Stimulated activated CD8-positive, alpha-beta memory T cell treated with anti-CD3 and anti-CD28 coated beads, Interleukin-12 subunit alpha, Interleukin-12 subunit beta, amount 100 ng/mL, for 1 hour (primary cell): ENCODE data around the gene SYDE1.
"Not testable (repeated sequence)": the region's sequence is repeated elsewhere in the genome, so short reads cannot be mapped to it uniquely, and the experiment has no call there.

Experiments
- DNase-seq: peaks from one replicate; pipeline ENCODE4 v3.0.0-alpha.2; 2020; ENCODE audit warnings: low read depth

SYDE1 gene

DNA sequence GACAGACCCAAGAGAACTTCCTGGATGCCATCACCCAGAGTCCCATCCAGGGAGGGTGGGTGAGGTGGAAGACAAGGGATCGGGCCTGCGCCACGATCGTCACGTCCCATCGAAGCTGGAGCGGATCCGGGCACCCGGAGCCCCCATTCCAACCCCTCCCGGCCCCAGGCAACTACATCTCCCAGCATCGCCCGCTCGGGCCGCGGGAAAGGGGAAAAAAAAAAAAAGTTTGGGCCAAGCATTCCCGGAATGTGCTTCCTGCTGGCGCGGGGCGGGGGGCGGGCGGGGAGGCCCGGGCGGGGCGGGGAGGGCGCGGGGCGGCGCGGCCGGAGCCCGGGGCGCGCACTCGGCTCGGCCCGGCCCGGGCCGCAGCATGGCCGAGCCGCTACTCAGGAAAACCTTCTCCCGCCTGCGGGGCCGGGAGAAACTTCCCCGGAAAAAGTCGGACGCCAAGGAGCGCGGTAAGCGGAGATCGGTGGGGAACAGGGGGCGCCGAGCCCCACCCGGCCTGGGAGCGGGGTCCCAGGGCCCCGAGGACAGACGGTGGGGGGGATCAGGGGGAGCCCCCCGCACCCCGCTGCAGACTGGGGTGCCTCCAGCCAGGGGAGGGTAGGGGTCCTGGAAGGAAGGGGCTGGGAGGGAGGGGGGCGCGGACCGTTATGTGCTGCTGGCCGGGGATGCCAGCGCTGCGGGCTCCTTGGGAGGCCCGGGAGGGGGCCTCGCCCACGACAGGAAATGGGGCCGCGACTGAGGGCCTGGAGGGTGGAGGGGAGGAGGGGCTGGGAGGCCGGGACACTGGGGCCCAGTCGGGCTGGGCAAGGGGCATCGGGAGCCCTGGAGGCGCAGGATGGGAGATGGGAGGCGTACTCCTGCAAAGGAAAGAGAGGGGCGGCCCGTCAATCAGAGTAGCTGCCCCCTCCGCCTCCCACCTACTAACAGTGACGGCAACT lies at the start of gene SYDE1:
TSS of gene SYDE1 (plus strand) at position 341 of the 950 bp plus-strand sequence. CDS start at position 374, 33 bp downstream.
- DNase-seq: no peak

DNA sequence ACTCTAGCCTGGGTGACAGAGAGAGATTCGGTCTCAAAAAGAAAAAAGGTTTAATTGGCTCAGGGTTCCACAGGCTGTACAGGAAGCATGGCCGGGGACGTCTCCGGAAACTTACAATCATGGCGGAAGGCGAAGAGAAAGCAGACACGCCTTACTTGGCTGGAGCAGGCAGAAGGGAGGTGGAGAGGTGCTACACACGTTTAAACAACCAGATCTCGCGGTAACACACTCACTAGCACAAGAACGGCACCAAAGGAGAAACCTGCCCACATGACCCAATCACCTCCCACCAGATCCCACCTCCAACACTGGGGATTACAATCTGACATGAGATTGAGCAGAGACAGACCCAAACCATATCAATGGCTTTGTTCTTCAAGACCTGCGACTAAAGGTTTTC lies 45.2 kb upstream of the SYDE1 start:
- no peak for DNase-seq

DNA sequence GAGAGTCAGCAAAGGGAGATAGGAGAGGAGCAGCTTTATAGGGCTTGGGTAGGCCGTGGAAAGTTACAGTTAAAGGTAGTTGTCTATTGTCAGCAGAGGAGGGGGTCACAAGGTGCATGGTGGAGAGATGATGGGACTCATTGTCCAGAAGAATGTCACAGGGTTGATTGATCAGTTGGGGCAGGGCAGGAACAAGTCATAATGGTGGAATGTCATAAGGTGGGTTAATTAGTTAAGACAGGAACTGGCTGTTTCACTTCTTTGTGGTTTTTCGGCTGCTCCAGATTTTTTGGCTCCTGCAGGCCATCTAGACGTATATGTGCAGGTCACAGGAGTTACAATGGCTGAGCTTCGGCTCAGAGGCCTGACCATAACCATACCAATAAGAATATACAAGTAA lies 36.8 kb upstream of the SYDE1 start:
- not testable (repeated sequence) for DNase-seq

GRCh38 chr19:15072930-15073647 lies 34.1 kb upstream of the SYDE1 start:
- DNase-seq: no peak

DNA sequence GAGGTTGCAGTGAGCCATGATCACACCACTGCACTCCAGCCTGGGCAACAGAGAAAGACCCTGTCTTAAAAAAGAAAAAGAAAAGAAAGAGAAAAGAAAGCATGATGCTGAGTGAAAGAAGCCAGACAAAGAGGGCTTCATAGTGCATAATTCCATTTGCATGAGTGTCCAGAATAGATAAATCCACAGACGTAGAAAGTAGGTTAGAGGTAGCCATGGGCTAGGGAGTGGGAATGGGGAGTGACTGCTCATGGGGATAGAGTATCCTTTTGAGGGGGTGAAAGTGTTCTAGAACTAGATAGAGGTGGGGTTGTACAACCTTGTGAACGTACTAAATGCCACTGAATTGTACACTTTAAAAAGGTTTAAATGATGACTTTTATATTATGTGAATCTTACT lies 32.8 kb upstream of the SYDE1 start:
- DNase-seq: no peak

DNA sequence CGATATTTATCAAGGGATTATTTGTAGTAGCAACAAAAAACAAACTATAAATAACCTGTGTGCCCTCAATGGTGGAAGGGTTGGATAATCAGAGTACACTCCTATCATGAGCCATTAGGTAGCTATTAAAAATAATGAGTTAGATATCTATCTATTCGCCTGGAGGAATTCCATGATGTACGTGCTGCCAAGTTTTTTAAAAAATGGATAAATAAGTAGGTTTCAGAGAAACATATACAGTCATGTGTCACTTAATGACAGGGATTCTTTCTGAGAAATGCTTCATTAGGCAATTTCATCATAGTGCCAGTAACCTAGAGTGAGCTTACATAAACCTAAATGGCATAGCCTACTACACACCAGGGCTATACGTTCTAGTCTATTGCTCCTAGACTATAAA lies 31.4 kb upstream of the SYDE1 start:
- no peak for DNase-seq

GRCh38 chr19:15080002-15080401 lies 27.2 kb upstream of the SYDE1 start:
- not testable (repeated sequence) for DNase-seq

- DNase-seq: no peak
Observed at GRCh38 chr19:15081911-15082310, 25.3 kb upstream of the SYDE1 start, which contains the start of gene OR1I1. Gene OR1I1 (plus strand): TSS chr19:15082211. CDS start chr19:15087066, 4,855 bp downstream.

DNA sequence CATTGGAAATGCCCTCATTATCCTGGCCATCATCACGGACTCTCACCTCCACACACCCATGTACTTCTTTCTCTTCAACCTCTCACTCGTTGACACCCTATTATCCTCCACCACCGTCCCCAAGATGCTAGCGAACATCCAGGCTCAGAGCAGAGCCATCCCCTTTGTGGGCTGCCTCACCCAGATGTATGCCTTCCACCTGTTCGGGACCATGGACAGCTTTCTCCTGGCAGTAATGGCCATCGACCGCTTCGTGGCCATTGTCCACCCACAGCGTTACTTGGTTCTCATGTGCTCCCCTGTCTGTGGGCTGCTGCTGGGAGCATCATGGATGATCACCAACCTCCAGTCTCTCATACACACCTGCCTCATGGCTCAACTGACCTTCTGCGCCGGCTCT lies 20.0 kb upstream of the SYDE1 start:
- DNase-seq: no peak

DNA sequence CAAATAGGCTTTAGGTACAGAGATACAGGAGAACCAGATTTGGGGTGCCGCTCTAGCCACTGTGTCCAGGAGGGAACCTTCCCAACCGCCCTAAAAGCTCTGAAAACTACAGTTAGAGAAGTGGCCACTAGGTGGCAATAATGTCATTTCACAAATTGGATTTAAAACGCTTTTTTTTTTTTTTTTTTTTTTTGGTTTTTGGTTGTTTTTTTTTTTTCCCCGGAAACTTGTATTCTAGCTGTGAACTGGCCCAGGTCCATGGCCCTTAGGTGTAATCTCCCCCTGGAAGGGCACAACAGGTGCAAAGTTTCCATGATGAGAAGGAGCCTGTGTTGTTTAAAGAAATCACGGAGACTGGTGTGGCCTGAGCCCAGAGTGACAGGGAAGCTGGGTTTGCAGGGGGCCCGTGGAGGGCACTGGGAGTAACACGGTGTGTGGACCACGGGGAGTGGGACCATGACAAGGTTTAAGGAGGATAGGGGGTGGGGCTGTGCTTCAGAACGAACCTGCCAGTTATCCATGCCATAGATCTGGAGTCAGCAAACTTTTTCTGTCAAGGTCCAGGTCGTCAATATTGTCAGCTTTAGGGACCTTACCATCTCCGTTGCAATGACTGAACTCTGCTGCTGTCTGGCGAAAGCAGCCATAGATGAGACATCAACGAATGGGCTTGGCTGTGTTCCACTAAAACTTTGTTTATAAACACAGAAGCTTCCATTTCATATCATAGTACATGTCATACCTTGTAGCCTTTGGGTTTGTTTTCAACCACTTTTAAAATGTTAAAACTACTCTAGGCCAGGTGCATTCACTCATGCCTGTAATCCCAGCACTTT lies 15.1 kb upstream of the SYDE1 start:
- DNase-seq: peak; percentile 24

- DNase-seq: no peak
Observed at GRCh38 chr19:15093001-15093400, 14.2 kb upstream of the SYDE1 start.

DNA sequence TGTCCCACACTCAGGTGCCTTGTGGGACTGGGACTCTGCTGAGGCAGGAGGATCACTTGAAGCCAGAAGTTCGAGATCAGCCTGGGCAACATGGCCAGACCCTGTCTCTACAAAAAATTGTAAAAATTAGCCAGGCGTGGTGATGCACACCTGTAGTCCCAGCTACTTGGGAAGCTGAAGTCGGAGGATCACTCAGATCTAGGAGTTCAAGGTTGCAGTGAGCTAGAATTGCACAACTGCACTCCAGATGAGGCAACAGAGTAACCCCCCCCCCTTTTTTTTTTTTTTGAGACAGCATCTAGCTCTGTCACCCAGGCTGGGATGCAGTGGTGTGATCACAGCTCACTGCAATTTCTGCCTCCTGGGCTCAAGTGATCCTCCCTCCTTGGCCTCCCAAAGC lies 11.0 kb upstream of the SYDE1 start:
- DNase-seq: no peak

- not testable (repeated sequence) for DNase-seq
Observed at GRCh38 chr19:15097980-15098379, 9.2 kb upstream of the SYDE1 start.

GRCh38 chr19:15098460-15098859 lies 8.7 kb upstream of the SYDE1 start:
- no peak for DNase-seq

DNA sequence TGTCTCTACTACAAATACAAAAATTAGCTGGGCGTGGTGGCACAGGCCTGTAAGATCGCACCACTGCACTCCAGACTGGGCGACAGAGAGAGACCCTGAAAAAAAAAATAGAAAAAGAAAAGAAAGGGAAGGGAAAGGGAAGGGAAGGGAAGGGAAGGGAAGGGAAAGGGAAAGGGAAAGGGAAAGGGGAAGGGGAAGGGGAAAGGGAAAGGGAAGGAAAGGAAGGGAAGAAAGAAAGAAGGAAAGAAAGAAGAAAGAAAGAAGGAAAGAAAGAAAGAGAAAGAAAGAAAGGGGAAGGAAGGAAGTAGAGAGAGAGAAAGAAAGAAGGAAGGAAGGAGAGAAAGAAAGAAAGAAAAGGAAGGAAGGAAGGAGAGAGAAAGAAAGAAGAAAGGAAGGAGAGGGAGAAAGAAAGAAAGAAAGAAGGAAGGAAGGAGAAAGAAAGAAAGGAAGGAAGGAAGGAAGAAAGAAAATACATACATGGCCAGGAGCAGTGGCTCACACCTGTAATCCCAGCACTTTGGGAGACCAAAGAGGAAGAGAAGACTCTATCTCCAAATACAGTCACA lies 8.1 kb upstream of the SYDE1 start:
- no peak for DNase-seq

GRCh38 chr19:15101479-15102082 lies 5.6 kb upstream of the SYDE1 start:
- peak; percentile 16 for DNase-seq

- DNase-seq: no peak
Observed at GRCh38 chr19:15104003-15104402, 3.2 kb upstream of the SYDE1 start.

DNA sequence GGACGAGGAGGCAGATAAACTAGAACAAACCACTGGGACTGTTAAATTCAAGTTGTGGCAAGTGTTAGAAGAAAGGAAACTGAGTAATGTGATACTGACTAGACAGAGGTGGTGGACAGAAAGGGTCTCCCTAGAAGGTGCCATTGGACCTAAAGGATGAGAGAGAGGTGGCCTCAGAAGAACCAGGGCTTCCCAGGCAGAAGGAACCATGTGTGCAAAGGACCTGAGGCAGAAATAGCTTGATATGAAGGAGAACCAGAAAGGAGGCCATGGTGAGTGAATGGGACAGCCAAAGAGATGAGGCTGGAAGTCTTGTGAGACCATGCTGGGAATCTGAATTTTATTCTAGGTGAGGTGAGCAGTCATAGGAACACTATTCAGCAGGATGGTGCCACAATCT lies 2.8 kb upstream of the SYDE1 start:
- DNase-seq: no peak

- no peak for DNase-seq
Observed at GRCh38 chr19:15105044-15105443, 2.2 kb upstream of the SYDE1 start.

DNA sequence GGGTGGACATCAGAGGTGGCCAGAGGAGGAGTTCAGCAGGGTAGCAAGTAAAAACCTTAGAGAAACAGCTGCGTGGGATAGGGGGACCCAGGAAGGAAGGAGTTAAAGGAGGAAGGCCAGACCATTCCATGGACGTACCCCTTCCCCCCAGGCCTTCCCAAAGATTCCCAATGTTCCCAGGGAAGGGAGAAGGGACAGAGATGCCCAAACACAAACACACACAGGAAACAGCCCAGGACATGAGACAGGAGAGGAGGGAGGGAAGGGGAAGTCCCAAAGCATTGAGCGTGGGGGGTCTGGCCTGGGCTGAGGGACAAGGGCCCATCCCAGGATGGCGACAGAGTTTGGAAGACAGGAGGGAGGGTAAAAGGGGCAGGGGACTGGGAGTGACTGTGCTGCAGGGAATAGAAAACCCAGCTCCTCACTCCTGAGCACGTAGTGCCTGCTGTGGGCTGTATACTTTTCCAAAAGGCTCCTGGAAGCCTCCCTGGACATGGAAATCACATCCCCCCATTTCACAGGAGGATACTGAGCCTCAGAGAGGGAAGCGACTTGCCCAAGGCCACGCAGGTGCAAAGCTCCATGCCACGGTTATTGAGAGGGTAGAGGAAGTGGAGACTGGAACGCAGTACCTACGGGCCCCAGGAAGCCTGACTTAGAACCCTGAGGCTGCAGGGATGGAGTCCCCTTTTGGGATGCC lies 1.1 kb downstream of the SYDE1 start:
- DNase-seq: no peak
